HG02981 (cell line): ENCODE data around the gene SPOCD1.
"Not testable (repeated sequence)": the region's sequence is repeated elsewhere in the genome, so short reads cannot be mapped to it uniquely, and the experiment has no call there.

Source experiments
- ATAC-seq: cut with Tn5 transposase; IDR thresholded peaks from one replicate; pipeline ENCODE4 v1.9.1; 2021; ENCODE audit warnings: mild to moderate bottlenecking, moderate library complexity; ENCODE audit not compliant: unreplicated experiment

SPOCD1 gene

DNA sequence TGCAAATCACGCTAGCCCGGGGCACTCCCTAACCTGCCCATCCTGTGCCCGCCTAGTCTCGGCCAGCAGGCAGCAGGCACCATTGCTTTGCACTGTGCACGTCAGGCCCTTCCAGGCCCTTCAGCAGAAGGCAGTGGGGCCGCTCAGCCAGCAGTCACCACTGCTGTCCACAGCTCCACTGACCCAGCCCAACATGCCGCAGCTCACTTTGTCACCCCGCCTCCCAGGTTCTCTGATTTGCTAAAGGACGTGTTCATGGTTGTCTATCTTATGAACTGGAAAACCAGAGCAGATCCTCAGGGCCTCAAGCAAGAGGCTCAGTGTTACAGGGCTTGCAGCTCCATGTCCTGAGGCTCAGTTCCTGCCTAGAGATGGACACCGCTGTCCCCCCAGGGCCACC lies 14.2 kb upstream of the SPOCD1 start:
- ATAC-seq, result no peak

DNA sequence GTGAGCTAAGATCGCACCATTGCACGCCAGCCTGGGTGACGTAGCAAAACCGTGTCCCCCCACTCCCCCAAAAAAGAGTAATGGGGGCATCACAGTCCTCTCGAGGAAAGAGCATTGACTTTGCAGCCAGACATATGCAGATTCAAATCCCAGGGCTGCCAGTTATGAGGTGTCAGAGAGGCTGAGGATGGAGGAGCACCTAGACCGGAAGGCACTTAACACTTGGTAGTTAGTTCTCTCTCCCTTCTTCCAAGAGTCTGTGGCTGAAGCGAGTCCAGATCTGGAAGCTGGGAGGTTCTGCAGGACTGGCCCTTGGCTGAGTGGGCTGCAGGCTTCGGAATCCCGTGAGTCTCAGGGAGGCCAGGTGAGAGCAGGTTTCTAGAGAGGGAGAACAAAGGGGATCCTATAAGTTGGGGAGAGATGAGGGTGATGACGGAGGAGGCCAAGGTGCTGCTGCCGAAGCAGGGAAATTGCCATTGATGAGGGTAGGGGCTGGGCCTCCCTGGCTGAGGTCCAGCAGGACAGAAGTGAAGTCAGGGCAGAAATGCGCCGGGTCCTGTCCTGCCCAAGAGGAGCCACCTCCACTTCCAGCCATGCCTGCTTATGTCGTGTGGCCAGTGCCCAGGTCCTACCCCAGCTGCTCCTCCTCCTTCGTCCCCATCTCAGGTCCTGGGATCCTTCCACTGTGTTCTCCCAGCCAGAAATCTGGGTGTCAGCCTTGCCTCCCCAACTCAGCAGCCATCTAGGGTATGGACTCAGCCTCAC lies 13.3 kb upstream of the SPOCD1 start:
- no peak for ATAC-seq

DNA sequence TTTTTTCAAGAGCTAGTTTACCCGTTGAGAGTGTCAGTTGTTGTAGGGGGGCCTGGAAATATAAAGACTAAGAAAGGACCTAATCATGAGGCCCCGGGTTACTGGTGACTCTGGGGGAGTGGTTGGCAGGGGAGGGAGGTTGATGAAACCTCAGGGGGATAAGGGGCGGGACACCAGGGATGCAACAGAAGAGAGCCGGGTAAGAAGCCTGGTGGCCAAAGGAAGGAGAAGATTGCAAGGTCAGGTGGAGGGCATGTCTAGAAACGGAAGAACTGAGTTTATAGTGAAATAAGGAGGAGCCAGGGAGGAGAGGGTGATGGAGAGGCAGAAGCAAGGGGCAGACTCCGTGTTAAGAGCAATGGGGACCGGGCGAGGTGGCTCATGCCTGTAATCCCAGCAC lies 12.5 kb upstream of the SPOCD1 start:
- ATAC-seq, result no peak

DNA sequence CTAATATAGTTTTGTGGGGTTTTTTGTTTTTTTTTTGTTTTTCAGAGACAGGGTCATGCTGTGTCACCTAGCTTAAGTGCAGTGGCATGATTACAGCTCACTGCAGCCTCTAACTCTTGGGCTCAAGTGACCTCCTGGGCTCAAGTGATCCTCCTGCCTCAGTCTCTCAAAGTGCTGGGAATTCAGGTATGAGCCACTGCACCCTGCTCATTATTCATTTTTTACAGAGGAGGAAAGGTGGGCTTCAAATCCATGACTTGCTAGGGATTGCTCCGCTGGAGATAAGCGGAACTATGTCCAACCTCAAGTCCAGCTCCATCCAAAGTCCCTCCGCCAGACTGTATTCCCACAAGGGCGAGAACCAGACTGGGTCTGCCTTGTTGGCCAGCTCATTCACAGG lies 8.0 kb upstream of the SPOCD1 start:
- no peak for ATAC-seq

DNA sequence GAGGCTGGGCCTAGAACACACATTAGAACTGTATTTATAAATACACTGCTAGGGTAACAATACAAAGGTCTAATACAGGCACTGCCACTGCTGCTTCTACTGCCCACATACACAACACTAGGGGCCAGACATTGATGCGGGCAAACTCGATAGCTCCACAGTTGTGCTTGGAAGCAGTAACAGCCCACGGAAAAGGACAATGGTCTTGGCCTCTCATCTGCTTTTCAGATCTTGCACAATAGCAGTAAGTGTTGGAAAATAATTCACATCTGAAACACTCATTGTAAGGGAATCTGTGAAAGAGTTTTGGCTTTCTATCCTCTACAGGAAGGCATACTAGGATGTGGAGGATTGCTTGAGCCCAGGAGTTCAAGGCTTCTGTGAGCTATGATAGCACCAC lies 6.9 kb upstream of the SPOCD1 start:
- no peak for ATAC-seq

DNA sequence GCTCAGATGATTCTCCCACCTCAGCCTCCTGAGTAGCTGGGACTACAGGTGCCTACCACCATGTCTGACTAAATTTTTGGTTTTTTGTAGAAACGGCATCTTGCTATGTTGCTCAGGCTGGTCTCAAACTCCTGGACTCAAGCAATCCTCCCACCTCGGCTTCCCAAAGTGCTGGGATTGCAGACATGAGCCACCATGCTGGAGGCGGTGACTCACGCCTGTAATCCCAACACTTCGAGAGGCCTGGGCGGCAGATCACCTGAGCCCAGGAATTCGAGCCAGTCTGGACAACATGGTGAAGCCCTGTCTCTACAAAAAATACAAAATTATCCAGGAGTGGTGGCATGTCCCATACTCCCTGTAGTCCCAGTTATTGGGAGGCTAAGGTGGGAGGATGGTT lies 4.4 kb upstream of the SPOCD1 start:
- ATAC-seq, result not testable (repeated sequence)

DNA sequence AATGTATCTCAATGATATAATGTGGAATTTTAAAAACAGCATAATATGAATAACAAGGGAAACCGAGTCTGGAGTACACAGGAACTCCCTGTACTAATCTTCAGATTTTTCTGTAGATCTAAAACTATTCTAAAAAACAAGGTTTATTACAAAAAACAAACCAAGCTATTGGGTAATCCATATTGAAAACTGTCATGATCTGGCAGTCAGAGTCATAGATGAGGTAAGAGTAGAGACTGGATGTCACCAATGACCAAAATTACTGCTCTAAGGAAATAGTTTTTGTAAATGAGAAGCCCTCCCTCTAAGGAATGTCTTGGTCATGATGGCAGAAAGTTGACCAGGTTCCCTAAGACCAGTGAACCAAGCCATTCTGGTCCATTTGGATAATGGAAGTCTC lies 2.4 kb upstream of the SPOCD1 start:
- no peak for ATAC-seq

DNA sequence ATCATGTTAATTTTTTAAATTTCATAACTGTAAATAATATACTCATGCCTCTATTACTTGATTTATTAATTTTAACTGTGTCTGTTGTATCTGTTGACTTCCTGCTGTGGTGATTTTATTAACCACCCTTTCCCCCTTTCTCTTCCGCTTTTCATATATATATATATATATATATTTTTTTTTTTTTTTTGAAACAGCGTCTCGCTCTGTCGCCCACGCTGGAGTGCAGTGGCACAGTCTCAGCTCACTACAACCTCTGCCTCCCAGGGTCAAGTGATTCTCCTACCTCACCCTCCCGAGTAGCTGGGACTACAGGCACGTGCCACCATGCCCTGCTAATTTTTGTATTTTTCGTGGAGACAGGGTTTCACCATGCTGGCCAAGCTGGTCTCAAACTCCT lies 1.1 kb upstream of the SPOCD1 start:
- ATAC-seq, result not testable (repeated sequence)

DNA sequence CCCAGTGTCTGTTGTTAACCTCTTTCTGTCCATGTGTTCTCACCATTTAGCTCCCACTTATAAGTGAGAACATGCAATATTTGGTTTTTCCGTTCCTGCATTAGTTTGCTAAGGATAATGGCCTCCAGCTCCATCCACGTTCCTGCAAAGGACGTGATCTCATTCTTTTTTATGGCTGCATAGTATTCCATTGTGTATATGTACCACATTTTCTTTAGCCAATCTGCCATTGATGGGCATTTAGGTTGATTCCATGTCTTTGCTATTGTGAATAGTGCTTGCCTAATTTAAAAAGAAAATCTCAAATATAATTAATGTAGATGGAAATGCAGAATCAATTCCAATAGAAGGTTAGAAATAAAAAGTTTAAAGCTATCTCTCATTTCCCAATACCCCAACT lies 679 bp upstream of the SPOCD1 start:
- ATAC-seq, result not testable (repeated sequence)

DNA sequence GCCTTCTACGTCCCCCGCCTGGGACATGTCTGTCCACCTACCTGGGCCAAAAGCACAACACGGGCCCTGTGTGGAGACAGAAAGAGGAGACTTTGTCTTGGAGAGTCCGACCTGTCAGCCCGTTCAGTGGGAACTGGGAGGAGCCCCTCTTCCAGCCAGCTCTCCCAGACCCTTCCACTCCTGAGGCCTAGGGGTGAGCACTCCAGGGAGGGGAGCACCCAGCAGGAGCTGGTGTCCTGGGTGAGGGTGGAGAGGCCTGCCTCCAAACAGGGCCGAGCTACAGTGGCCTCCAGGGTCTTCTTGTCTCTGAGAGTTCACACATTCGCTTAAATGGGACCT lies 546 bp downstream of the SPOCD1 start:
- ATAC-seq, result no peak

DNA sequence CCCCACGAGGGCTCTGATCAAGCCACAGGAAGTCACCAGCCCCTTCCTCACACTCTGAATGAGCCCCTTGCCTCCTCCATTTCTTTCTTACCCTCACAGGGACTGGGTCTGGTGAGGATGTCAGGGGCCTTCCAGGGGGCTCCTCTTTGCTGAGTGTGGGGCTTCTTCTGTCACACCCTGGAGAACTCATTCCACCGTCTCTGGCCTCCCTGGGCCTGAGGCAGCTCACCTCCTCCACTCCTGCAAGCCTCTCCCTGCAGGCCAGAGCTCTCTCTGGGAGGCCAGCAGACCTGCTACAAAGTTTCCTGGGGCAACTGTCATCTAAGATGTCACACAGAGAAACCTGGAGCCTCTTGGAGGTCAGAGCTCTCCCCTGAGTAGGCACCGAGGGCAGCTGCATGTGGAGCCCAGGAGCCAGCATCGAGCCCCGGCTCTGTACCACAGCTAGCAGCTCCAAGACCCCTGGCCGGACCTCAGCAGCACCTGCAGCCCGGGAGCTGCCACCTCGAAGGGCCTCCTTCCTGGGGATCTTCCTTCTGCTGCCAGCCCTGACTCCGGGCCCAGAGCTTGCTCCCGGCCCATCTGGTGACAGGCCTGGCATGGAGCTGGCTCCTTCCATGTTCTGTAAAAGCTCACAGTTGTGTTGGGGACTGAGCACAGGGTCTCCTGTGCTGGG lies 1.1 kb downstream of the SPOCD1 start:
- ATAC-seq, result no peak

DNA sequence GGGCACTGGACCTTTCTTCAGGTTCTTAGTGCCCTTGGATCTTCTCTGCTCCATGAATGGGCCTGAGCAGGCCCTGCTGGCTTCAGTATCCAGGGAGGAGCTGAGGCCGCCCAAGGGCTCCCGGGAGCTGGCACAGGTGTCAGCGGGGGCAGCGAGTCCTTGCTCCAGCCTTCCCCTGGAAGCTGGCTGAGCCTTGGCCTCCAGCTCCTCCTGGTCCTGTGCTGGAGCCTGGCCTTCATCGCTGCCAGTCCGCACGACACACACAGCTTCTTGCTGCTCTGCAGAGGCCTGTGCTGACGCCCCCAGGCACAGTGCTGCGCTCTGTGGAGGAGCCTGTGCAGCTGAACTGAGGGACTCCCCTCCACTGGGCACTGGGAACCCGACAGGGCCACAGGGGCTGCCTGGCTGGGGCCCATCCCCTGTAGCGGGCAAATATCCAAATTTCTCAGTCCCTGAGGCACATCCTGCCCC lies 1.7 kb downstream of the SPOCD1 start:
- ATAC-seq, result no peak

DNA sequence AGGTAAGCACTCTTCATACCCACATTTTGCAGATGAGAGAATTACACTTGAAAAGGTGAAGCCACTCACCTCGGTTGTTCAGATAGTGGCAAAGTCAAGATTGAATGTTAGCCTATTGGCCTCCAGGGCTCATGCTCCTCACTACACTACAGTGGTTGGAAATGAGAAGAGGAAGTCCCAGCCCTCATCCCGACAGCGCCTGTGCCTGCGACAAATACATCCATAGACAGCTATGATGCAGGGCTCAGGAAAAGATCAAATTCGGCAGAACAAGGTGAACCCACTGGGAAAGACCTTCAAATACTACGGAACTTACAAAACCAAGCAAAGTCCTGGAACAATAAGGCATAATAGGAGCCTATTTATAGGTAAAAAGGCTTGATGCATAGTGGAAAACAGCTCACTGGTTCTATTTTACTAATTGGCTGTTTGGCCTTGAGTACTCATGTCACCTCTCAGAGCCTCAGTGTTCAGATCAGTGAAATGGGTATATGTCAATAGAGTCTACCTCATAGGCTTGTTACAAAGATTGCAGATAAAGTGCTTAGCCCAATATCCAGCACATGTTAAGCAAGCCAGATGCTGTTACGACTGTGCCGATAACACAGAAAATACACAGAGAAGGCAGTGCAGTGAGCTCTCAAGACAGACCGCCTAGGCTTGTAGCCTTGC lies 3.5 kb downstream of the SPOCD1 start:
- ATAC-seq, result no peak

DNA sequence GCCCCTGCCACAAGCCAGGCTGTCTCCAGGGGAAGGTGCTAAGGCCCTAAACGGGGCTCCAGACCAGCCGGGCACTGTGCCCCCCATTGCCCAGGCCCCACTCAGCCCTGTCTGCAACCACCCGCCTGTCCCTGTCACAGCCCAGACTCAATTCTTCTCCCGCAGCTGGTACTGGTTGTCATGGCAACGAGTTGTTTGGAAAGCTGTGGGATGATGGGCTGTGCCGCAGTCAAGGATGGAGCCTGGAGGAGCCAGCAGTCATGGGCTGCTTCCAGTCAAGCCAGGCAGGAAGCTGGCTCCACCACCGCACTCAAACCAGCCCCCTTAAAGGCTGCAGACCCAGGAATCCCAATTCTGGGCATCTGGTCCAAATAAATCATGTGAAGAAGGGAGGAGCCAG lies 4.2 kb downstream of the SPOCD1 start:
- no peak for ATAC-seq

DNA sequence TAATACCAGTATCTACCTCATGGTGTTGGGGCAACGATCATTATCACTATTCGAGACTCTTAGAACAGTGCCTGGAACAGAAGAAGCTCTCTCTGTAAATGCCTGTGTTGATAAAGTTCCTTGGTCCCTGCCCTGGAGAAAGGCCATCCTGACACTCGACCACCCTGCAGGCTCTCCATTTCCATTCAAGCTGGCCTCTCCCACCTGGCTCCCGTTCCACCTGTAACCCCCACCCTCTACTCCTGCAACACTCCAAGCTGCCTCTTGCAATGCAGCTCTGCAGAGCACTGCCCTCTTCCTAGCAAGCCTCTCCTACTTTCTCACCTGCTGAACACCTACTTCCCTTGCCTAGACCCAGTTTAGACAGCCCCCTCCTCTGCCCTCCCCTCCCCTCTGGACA lies 6.1 kb downstream of the SPOCD1 start:
- no peak for ATAC-seq

DNA sequence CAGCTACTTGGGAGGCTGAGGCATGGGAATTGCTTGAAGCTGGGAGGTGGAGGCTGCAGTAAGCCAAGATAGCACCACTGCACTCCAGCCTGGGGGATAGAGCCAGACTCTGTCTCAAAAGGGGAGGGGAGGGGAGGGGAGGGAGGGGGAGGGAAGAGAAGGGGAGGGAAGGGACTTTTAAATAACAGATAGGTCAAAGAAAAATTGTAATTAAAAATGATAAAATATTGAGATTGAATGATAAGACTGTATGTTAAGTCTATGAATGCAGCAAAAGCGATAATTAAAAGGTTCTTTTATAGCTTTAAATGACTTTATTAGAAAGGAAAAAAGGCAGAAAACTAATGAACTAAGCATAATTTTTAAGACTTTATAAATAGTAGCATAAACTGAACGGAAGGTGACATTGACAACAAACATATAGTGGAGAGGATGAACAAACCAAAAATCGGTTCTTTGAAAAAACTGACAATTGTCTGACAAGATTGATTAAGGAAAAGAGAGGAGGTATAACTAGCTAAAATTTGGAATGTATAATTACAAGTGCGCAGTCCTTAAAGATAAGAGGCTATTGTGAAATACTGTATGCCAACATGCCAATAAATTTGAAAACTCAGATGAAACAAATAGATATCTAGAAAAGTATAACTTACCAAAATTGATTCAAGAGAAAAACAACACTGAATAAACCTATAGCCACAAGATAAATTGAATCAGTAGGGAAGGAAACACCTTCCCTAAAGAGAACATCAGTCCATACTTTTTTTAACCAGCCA lies 8.4 kb downstream of the SPOCD1 start:
- no peak for ATAC-seq

DNA sequence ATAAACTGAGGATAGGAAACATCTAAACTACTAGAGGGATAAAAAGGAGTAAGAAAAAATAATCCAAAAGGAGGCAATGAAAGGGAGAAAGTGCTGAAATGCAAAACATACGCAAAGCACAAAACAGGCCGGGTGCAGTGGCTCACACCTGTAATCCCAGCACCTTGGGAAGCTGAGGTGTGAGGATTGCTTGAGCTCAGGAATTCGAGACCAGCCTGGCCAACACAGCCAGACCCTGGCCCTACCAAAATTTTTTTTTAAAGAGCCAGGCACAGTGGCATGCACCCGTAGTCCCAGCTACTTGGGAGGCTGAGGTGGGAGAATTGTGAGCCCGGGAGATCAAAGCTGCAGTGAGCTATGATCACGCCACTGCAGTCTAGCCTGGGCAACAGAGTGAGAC lies 10.5 kb downstream of the SPOCD1 start:
- no peak for ATAC-seq

DNA sequence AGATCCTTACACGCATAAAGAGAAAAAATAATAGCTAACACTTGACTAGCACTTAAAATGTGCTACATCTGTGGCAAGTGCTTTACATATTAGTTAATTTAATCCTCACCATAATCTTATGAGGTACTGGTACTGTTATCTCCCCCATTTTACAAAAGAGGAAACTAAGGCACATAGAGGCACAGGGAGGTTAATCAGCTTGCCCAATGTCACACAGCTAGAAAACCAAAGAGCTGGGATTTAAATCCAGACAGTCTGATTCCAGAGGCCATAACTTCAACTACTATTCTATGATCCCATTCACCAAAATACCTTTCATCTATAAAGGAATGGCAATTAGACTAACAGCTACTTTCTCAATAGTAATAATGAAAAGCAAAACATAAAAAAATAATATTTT lies 11.7 kb downstream of the SPOCD1 start:
- no peak for ATAC-seq

DNA sequence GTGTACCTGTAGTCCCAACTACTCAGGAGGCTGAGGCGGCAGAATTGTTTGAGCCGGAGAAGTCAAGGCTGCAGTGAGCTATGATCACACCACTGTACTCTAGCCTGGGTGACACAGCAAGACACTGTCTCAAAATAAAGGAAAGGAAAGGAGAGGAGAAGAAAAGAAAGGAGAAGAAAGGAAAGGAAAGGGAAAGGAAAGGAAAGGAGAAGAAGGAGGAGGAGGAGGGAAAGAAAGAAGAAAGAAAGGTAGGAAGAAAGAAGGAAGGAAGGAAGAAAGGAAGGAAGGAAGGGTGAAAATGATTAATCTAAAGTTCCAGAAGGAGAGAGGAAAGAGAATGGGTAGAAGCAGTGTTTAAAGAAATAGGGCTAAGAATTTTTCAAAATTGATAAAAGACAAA lies 12.2 kb downstream of the SPOCD1 start:
- ATAC-seq, result no peak

DNA sequence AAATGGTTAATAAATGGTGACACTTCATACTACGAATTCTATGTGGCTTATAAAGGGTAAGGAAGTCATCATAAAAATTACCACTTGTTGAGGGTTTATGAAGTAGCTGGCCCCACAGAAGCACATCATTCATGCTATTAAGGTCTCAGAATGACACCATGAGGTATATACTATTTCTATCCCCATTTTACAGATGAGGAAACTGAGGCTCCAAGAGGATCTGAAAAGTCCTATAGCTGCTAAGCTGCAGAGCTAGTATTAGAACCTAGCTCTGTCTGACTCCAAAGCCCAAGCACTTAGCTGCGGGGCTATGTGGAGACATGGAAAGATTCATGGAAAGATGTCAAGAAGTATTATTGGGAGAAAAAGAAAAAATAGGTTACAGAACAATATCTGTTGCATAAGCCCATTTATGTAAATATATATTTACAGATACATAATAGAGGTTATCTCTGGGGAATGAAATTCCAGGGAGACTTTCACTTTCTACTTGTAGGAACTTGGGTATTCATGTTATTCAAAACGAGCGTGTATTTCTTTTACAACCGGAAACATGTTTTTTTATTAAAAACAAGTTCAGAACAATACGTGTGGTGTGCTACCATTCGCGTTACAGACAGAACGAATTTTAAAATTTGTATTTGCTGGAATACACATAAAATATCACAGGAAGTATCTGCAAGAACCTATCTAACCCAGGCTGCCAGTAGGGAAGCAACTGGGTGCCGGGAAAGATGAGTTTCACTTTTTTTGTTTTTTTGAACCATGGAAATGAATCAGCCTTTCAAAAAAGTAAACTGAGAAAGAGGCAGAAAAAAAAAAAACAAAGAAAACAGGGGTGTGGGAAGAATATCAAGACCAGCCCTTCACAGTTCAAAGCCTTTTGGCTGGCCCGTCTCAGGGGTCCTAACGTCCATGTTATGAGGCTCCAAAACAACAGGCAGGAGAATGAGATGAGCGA lies 13.4 kb downstream of the SPOCD1 start:
- ATAC-seq, result no peak
